Measurements from ENCODE around the gene C22orf15. TPM values are rescaled to one million over a fixed set of nuclear protein-coding genes. Genes with fewer than 3 reads are reported as not detected.
A peak's percentile ranks its signal among the peaks of the same experiment; 100 is the strongest.

C22orf15 gene
- total RNA-seq, 2 donors from 2014 or later = not detected

DNA sequence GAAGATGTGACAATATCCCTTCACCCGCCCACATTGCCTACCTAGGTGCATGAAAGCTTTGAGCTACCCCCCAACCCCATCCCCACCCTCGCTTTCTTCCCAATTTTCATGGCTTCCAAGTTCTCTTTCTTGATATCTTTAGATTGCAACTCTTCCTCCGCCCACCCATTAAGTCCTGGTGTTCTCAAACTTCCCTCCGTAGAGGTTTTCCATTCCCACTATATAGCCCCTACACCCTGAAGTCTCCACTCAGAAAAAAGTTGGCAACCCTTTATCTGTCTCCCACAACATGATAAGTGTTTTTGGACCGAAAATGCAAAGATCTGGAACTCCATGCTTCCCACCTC lies 12.4 kb upstream of the C22orf15 start:
- intact Hi-C loops (cut with DNase I) = no loop called here
- H3K9me3 ChIP-seq = no peaks in the 10 kb centered on the region
- H3K36me3 ChIP-seq = no peaks in the 10 kb centered on the region
- DNase-seq (ENCODE audit: low spot score) = no peak
- H3K4me3 ChIP-seq = peak overlapping the region; percentile 66 to 80
- no peak for TF ChIP-seq CTCF (IDR thresholded peaks at IDR 0.05)
- no peak for TF ChIP-seq POLR2AphosphoS5 (IDR thresholded peaks at IDR 0.05)
- TF ChIP-seq POLR2A (IDR thresholded peaks at IDR 0.05) = no peak
- H3K4me1 ChIP-seq (replicated peaks) = peaks cover 2% of the 10 kb centered on the region
- no peaks in the 10 kb centered on the region for H3K27me3 ChIP-seq (replicated peaks; ENCODE audit: insufficient read depth)
- H3K27ac ChIP-seq = peak overlapping the region; percentile 90 to 92
- 25% methylated on average over 5 of the region's 5 CpGs for WGBS

- WGBS = 0% methylated on average over 31 of the region's 78 CpGs
- intact Hi-C loops (cut with DNase I) = no loop called here
- peak; percentile 32 for TF ChIP-seq POLR2AphosphoS5 (IDR thresholded peaks at IDR 0.05)
- peak in 1 of 4 experiments; percentile 5 for TF ChIP-seq CTCF (IDR thresholded peaks at IDR 0.05)
- TF ChIP-seq POLR2A (IDR thresholded peaks at IDR 0.05) = peak; percentile 46
- DNase-seq (ENCODE audit: low spot score) = peak; percentile 92
- Histone ChIP-seq H3K4me3 (peak within 1 kb of the TSS; percentile 66 to 80), H3K27ac (peak within 1 kb of the TSS; percentile 90 to 92), H3K27me3 (replicated peaks; ENCODE audit: insufficient read depth) (no peaks in the 10 kb centered on the region), H3K4me1 (replicated peaks) (peaks cover 2% of the 10 kb centered on the region), H3K9me3 (no peaks in the 10 kb centered on the region), H3K36me3 (no peaks in the 10 kb centered on the region)
Observed at GRCh38 chr22:23750714-23751440, 11.9 kb upstream of the C22orf15 start, which contains the start of gene ZNF70. Gene ZNF70 (minus strand): TSS chr22:23751112. CDS start chr22:23745140, 5,972 bp downstream.

DNA sequence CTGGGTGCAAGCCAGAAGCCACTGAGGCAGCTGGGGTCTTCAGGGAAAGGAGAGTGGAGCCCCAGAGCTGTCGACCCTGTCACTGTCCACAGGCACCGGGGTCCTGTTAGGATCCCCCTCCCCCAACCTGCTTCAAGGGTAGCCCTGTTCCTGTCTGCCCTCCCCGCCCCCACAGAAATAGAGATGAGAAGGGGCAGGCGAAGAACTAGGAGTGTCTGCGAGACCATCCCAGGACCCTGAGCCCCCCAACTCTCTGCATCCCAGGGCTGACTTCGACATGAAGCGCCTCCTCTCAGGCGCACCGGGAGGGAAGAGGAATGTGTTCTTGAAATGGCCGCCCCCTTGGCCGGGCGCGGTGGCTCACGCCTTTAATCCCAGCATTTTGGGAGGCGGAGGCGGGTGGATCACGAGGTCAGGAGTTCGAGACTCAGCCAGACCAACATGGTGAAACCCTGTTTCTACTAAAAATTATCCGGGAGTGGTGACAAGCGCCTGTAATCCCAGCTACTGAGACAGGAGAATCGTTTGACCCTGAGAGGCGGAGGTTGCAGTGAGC lies 11.3 kb upstream of the C22orf15 start:
- Histone ChIP-seq H3K4me1 (replicated peaks) (peaks cover 2% of the 10 kb centered on the region), H3K27ac (peak overlapping the region; percentile 90 to 92), H3K27me3 (replicated peaks; ENCODE audit: insufficient read depth) (no peaks in the 10 kb centered on the region), H3K4me3 (peak overlapping the region; percentile 66 to 80), H3K36me3 (no peaks in the 10 kb centered on the region), H3K9me3 (no peaks in the 10 kb centered on the region)
- DNase-seq (ENCODE audit: low spot score) = no peak
- WGBS = 17% methylated on average over 22 of the region's 22 CpGs
- intact Hi-C loops (cut with DNase I) = no loop called here
- TF ChIP-seq POLR2AphosphoS5 (IDR thresholded peaks at IDR 0.05) (no peak), CTCF (IDR thresholded peaks at IDR 0.05) (no peak), POLR2A (IDR thresholded peaks at IDR 0.05) (no peak)

- DNase-seq (ENCODE audit: low spot score) = no peak
- intact Hi-C loops (cut with DNase I) = no loop called here
- 83% methylated on average over 9 of the region's 9 CpGs for WGBS
- TF ChIP-seq CTCF (IDR thresholded peaks at IDR 0.05) = no peak
- H3K36me3 ChIP-seq = no peaks in the 10 kb centered on the region
- no peak overlapping the region for H3K27ac ChIP-seq
- no peak overlapping the region for H3K4me3 ChIP-seq
- peaks cover 2% of the 10 kb centered on the region for H3K4me1 ChIP-seq (replicated peaks)
- no peaks in the 10 kb centered on the region for H3K9me3 ChIP-seq
- no peaks in the 10 kb centered on the region for H3K27me3 ChIP-seq (replicated peaks; ENCODE audit: insufficient read depth)
Observed at GRCh38 chr22:23752090-23752691, 10.6 kb upstream of the C22orf15 start.
